ENCODE measurements around the gene TRAPPC8.
"Not testable (repeated sequence)": the region's sequence is repeated elsewhere in the genome, so short reads cannot be mapped to it uniquely, and the experiment has no call there.

Gene TRAPPC8

DNA sequence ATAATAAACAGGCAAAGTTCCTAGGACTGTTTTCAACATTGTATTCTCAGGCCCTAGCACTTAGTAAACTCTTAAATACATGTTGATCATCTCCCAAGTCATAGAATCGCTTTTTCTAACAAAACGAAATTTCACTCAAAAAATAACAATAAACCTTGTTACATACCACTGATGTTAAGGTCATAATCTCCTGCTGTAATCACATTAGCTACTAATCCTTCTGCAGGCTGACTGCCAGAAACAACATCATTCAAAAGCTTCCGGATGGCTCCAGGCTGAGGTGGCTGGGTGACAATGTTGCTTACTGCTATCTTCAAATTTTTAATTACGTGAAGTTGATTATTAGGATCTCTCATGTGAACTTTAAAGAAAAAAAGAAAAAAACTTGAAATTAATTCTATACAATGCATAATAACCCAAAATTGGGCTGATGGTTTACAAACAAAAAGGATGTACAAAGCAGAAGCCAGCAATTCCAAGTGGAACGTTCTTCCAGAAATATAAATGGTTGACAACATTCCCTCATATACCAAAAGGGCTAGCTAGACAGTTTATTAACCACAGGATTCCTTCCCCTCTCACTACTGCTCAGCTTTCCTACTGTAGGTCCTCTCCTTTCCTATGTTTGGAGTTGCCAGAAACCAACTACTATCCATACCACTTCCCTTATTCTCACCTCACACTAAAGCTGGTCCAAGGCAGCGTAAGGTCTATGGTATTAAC is 11.6 kb downstream of the TRAPPC8 start:
- DNase-seq (ENCODE audit: low spot score): no peak
- in situ Hi-C loops (cut with MboI; ENCODE audit: low pct_unique_long_range_greater_than_20kb, low sequenced_read_pairs, unreplicated experiment): no loop called here
- TF ChIP-seq, protein P1, sequence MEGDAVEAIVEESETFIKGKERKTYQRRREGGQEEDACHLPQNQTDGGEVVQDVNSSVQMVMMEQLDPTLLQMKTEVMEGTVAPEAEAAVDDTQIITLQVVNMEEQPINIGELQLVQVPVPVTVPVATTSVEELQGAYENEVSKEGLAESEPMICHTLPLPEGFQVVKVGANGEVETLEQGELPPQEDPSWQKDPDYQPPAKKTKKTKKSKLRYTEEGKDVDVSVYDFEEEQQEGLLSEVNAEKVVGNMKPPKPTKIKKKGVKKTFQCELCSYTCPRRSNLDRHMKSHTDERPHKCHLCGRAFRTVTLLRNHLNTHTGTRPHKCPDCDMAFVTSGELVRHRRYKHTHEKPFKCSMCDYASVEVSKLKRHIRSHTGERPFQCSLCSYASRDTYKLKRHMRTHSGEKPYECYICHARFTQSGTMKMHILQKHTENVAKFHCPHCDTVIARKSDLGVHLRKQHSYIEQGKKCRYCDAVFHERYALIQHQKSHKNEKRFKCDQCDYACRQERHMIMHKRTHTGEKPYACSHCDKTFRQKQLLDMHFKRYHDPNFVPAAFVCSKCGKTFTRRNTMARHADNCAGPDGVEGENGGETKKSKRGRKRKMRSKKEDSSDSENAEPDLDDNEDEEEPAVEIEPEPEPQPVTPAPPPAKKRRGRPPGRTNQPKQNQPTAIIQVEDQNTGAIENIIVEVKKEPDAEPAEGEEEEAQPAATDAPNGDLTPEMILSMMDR (IDR thresholded peaks at IDR 0.05; ENCODE audit: extremely low read depth, insufficient read depth, missing control alignments): no peak

DNA sequence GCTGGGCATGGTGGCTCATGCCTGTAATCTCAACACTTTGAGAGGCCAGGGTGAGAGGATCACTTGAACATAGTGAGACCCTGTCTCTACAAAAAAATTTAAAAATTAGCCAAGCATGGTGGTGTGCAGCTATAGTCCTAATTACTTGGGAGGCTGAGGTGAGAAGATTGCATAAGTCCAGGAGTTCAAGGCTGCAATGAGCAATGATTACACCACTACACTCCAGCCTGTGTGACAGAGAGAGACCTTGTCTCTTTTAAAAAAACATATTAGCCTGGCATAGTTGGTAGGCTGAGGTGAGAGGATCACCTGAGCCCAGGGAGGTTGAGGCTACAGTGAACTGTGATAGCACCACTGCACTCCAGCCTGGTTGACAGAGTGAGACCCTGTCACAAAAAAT is 13.7 kb downstream of the TRAPPC8 start:
- in situ Hi-C loops (cut with MboI; ENCODE audit: low pct_unique_long_range_greater_than_20kb, low sequenced_read_pairs, unreplicated experiment): no loop called here
- TF ChIP-seq, protein P1 (IDR thresholded peaks at IDR 0.05; ENCODE audit: extremely low read depth, insufficient read depth, missing control alignments): no peak
- DNase-seq (ENCODE audit: low spot score): no peak

DNA sequence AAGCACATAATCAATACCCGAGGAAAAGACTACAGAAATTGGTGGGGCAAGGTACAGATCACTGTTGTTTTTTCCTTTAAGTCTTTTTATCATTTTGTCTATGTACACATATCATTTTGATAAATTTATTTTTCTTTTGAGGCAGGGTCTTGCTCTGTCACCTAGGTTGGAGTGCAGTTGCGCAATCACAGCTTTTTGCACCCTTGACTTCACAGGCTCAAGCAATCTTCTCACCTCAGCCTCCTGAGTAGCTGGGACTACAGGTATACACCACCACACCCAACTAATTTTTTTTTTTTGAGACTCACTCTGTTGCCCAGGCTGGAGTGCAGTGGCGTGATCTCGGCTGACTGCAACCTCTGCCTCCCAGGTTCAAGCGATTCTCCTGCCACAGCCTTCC is 15.9 kb downstream of the TRAPPC8 start:
- DNase-seq (ENCODE audit: low spot score): not testable (repeated sequence)

DNA sequence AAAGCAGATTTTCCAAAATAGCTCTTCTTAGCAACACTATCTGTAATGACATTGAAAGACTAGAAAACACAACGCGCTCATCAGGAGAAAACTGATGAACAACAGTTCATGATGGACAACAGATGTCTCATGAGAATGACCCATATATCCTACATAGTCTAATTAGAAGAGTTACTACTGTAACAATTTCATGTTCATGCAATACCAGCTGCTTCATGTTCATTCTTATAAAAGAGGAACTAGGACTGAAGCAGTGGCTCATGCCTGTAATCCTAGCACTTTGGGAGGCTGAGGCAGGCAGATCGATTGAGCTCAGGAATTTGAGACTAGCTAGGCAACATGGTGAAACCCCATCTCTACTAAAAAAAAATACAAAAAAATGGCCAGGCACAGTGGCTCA is 22.7 kb downstream of the TRAPPC8 start:
- in situ Hi-C loops (cut with MboI; ENCODE audit: low pct_unique_long_range_greater_than_20kb, low sequenced_read_pairs, unreplicated experiment): no loop called here
- no peak for DNase-seq (ENCODE audit: low spot score)
- TF ChIP-seq, protein P1 (IDR thresholded peaks at IDR 0.05; ENCODE audit: extremely low read depth, insufficient read depth, missing control alignments): no peak

More for the DNA sequence above, 15.9 kb downstream of the TRAPPC8 start:
- in situ Hi-C loops (cut with MboI; ENCODE audit: low pct_unique_long_range_greater_than_20kb, low sequenced_read_pairs, unreplicated experiment): not testable (repeated sequence)

DNA sequence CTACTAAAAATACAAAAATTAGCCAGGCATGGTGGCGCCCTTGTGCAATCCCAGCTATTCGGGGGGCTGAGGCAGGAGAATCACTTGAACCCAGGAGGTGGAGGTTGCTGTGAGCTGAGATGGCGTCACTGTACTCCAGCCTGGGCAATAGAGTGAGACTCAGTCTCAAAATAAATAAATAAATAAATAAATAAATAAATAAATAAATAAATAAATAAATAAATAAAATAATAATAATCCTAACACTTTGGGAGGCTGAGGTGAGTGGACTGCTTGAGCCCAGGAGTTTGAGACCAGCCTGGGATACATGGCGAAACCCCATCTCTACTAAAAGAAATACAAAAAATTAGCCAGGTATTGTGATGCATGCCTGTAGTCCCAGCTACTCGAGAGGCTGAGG is 23.6 kb downstream of the TRAPPC8 start:
- in situ Hi-C loops (cut with MboI; ENCODE audit: low pct_unique_long_range_greater_than_20kb, low sequenced_read_pairs, unreplicated experiment); DNase-seq (ENCODE audit: low spot score): not testable (repeated sequence)

DNA sequence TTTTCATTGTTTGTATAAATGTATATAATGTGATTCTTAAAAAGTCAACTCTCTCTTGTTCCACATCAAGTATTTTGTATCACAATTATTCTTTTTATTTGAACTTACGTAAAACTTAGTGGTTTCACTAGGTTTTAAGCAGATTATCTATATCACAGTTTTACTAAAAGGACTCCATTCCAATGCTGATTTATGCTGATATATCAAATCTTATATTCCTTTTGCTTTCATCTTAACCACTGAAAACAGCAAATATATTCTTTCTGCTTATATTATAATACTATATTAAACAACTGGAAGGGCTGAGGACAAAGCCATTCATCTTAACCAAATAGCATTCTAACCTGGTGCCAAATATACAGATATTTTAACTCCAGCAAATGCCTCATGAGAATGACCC is 24.2 kb downstream of the TRAPPC8 start:
- TF ChIP-seq, protein P1 (IDR thresholded peaks at IDR 0.05; ENCODE audit: extremely low read depth, insufficient read depth, missing control alignments): no peak
- DNase-seq (ENCODE audit: low spot score): no peak
- in situ Hi-C loops (cut with MboI; ENCODE audit: low pct_unique_long_range_greater_than_20kb, low sequenced_read_pairs, unreplicated experiment): no loop called here

DNA sequence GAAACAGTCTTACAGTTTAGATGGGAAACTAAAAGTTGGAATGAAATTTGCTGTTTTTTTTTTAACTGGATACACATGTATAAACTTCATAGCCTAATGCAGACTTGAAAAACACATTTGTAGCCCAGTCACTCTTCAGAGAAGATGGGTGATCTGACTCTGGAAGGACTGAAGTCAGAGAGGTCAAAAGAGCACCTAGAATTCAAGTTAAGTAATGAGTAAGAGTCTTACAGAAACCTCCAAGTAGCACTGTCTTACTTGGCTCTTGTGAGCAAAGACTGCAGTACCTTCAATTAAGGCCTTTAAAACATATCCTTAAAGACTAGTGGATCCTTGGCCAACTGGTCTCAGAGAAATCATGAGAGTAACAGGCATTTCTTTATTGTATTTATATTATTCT is 41.9 kb downstream of the TRAPPC8 start:
- in situ Hi-C loops (cut with MboI; ENCODE audit: low pct_unique_long_range_greater_than_20kb, low sequenced_read_pairs, unreplicated experiment): no loop called here
- DNase-seq (ENCODE audit: low spot score): no peak
- TF ChIP-seq, protein P1 (IDR thresholded peaks at IDR 0.05; ENCODE audit: extremely low read depth, insufficient read depth, missing control alignments): no peak

DNA sequence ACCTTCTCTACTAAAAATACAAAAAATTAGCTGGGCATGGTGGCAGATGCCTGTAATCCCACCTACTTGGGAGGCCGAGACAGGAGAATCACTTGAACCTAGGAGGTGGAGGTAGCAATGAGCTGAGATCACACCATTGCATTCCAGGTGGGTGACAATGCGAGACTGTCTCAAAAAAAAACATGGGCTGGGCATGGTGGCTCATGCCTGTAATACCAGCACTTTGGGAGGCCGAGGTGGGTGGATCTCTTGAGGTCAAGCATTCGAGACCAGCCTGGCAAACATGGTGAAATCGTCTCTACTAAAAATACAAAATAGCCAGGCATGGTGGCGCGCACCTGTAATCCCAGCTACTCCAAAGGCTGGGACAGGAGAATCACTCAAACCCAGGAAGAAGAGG is 43.2 kb downstream of the TRAPPC8 start:
- in situ Hi-C loops (cut with MboI; ENCODE audit: low pct_unique_long_range_greater_than_20kb, low sequenced_read_pairs, unreplicated experiment): not testable (repeated sequence)

More for the DNA sequence above, 43.2 kb downstream of the TRAPPC8 start:
- not testable (repeated sequence) for DNase-seq (ENCODE audit: low spot score)

All from GM13977 (cell line).